Activated T-helper 17 cell treated with anti-CD3 and anti-CD28 coated beads, Interleukin-2, amount 50 U/mL, for 72 hours (primary cell): ENCODE results near the gene SPON1. TPM values are rescaled to one million over a fixed set of nuclear protein-coding genes. Genes with fewer than 3 reads are reported as not detected.
A peak's percentile ranks its signal among the peaks of the same experiment; 100 is the strongest.
"Not testable (repeated sequence)": the region's sequence is repeated elsewhere in the genome, so short reads cannot be mapped to it uniquely, and the experiment has no call there.

Experiments used
- ATAC-seq: fragments of 150-1000 bp; cut with Tn5 transposase; replicated peaks from 2 replicates; pipeline ENCODE4 v1.10.0; 2021; ENCODE audit warnings: mild to moderate bottlenecking, moderate library complexity
- H3K27ac Mint-ChIP-seq: one replicate; pipeline ENCODE4 v1.8.0; 2022; ENCODE audit warnings: mixed read lengths
- H3K27me3 Mint-ChIP-seq: one replicate; pipeline ENCODE4 v1.8.0; 2022; ENCODE audit warnings: mixed read lengths
- H3K36me3 Mint-ChIP-seq: one replicate; pipeline ENCODE4 v1.8.0; 2022; ENCODE audit warnings: low read depth, mild to moderate bottlenecking, mixed read lengths
- H3K4me1 Mint-ChIP-seq: one replicate; pipeline ENCODE4 v1.8.0; 2022; ENCODE audit warnings: mixed read lengths
- H3K4me3 Mint-ChIP-seq: one replicate; pipeline ENCODE4 v1.8.0; 2022; ENCODE audit warnings: mild to moderate bottlenecking, mixed read lengths
- H3K9me3 Mint-ChIP-seq: one replicate; pipeline ENCODE4 v1.8.0; 2022; ENCODE audit warnings: mixed read lengths
- total RNA-seq, 2 donors: library from RNA; stranded (reverse); gene quantifications; one replicate each; pipeline ENCODE4 v1.2.3, GENCODE V29; 2022

The SPON1 gene
- total RNA-seq, 2 donors from 2014 or later, result 0.06 to 0.90 TPM

GRCh38 chr11:14137284-14137683 is 174.8 kb downstream of the SPON1 start:
- H3K4me3 Mint-ChIP-seq, result no peak overlapping the region
- H3K27me3 Mint-ChIP-seq, result no peaks in the 10 kb centered on the region
- no peaks in the 10 kb centered on the region for H3K36me3 Mint-ChIP-seq
- no peaks in the 10 kb centered on the region for H3K9me3 Mint-ChIP-seq
- ATAC-seq, result no peak
- H3K27ac Mint-ChIP-seq, result no peak overlapping the region
- H3K4me1 Mint-ChIP-seq, result no peaks in the 10 kb centered on the region

- H3K4me3 Mint-ChIP-seq, result no peak overlapping the region
- no peak overlapping the region for H3K27ac Mint-ChIP-seq
- H3K9me3 Mint-ChIP-seq, result no peaks in the 10 kb centered on the region
- ATAC-seq, result no peak
- H3K27me3 Mint-ChIP-seq, result no peaks in the 10 kb centered on the region
- H3K4me1 Mint-ChIP-seq, result no peaks in the 10 kb centered on the region
- H3K36me3 Mint-ChIP-seq, result no peaks in the 10 kb centered on the region
Observed at GRCh38 chr11:14140991-14141390, 178.5 kb downstream of the SPON1 start.

- no peak overlapping the region for H3K27ac Mint-ChIP-seq
- no peak overlapping the region for H3K4me3 Mint-ChIP-seq
- H3K27me3 Mint-ChIP-seq, result no peaks in the 10 kb centered on the region
- H3K36me3 Mint-ChIP-seq, result no peaks in the 10 kb centered on the region
- no peaks in the 10 kb centered on the region for H3K4me1 Mint-ChIP-seq
- H3K9me3 Mint-ChIP-seq, result no peaks in the 10 kb centered on the region
- ATAC-seq, result no peak
Observed at GRCh38 chr11:14141676-14142075, 179.2 kb downstream of the SPON1 start.

GRCh38 chr11:14144934-14145333 is 182.4 kb downstream of the SPON1 start:
- H3K4me3 Mint-ChIP-seq, result no peak overlapping the region
- ATAC-seq, result peak; percentile 94

GRCh38 chr11:14148653-14149273 is 186.2 kb downstream of the SPON1 start:
- H3K9me3 Mint-ChIP-seq, result peaks cover 4% of the 10 kb centered on the region
- H3K4me3 Mint-ChIP-seq, result no peak overlapping the region
- H3K4me1 Mint-ChIP-seq, result no peaks in the 10 kb centered on the region
- no peaks in the 10 kb centered on the region for H3K27me3 Mint-ChIP-seq
- H3K36me3 Mint-ChIP-seq, result no peaks in the 10 kb centered on the region
- peak; percentile 47 for ATAC-seq
- no peak overlapping the region for H3K27ac Mint-ChIP-seq

More at GRCh38 chr11:14144934-14145333, 182.4 kb downstream of the SPON1 start:
- no peaks in the 10 kb centered on the region for H3K4me1 Mint-ChIP-seq
- H3K36me3 Mint-ChIP-seq, result no peaks in the 10 kb centered on the region
- H3K9me3 Mint-ChIP-seq, result no peaks in the 10 kb centered on the region
- no peaks in the 10 kb centered on the region for H3K27me3 Mint-ChIP-seq
- H3K27ac Mint-ChIP-seq, result no peak overlapping the region

GRCh38 chr11:14149683-14150082 is 187.2 kb downstream of the SPON1 start:
- peaks cover 4% of the 10 kb centered on the region for H3K9me3 Mint-ChIP-seq
- no peaks in the 10 kb centered on the region for H3K4me1 Mint-ChIP-seq
- no peak overlapping the region for H3K27ac Mint-ChIP-seq
- no peak for ATAC-seq
- no peaks in the 10 kb centered on the region for H3K36me3 Mint-ChIP-seq
- no peaks in the 10 kb centered on the region for H3K27me3 Mint-ChIP-seq
- H3K4me3 Mint-ChIP-seq, result no peak overlapping the region

GRCh38 chr11:14150878-14151277 is 188.4 kb downstream of the SPON1 start:
- no peak overlapping the region for H3K27ac Mint-ChIP-seq
- no peaks in the 10 kb centered on the region for H3K36me3 Mint-ChIP-seq
- H3K4me1 Mint-ChIP-seq, result no peaks in the 10 kb centered on the region
- H3K9me3 Mint-ChIP-seq, result peaks cover 10% of the 10 kb centered on the region
- no peak overlapping the region for H3K4me3 Mint-ChIP-seq
- H3K27me3 Mint-ChIP-seq, result no peaks in the 10 kb centered on the region
- ATAC-seq, result no peak

GRCh38 chr11:14154103-14154502 is 191.6 kb downstream of the SPON1 start:
- not testable (repeated sequence) for H3K4me1 Mint-ChIP-seq, H3K27ac Mint-ChIP-seq, H3K27me3 Mint-ChIP-seq, H3K4me3 Mint-ChIP-seq, H3K36me3 Mint-ChIP-seq, ATAC-seq
- H3K9me3 Mint-ChIP-seq, result peaks cover 20% of the 10 kb centered on the region

- Mint-ChIP-seq H3K27me3 (no peaks in the 10 kb centered on the region), H3K4me3 (no peak overlapping the region), H3K27ac (no peak overlapping the region), H3K4me1 (no peaks in the 10 kb centered on the region), H3K36me3 (no peaks in the 10 kb centered on the region), H3K9me3 (peaks cover 17% of the 10 kb centered on the region)
- ATAC-seq, result no peak
Observed at GRCh38 chr11:14158393-14158792, 195.9 kb downstream of the SPON1 start.

- ATAC-seq, result no peak
- Mint-ChIP-seq H3K27ac (no peak overlapping the region), H3K27me3 (no peaks in the 10 kb centered on the region), H3K36me3 (no peaks in the 10 kb centered on the region), H3K4me3 (no peak overlapping the region), H3K9me3 (peaks cover 15% of the 10 kb centered on the region), H3K4me1 (peaks cover 4% of the 10 kb centered on the region)
Observed at GRCh38 chr11:14163576-14163975, 201.1 kb downstream of the SPON1 start.

GRCh38 chr11:14173679-14174078 is 211.2 kb downstream of the SPON1 start:
- ATAC-seq, H3K36me3 Mint-ChIP-seq, H3K4me3 Mint-ChIP-seq, H3K9me3 Mint-ChIP-seq, H3K27me3 Mint-ChIP-seq, H3K4me1 Mint-ChIP-seq, H3K27ac Mint-ChIP-seq: not testable (repeated sequence)

- Mint-ChIP-seq H3K27me3 (no peaks in the 10 kb centered on the region), H3K9me3 (no peaks in the 10 kb centered on the region), H3K27ac (no peak overlapping the region), H3K36me3 (no peaks in the 10 kb centered on the region), H3K4me3 (no peak overlapping the region), H3K4me1 (no peaks in the 10 kb centered on the region)
- no peak for ATAC-seq
Observed at GRCh38 chr11:14179116-14179820, 216.7 kb downstream of the SPON1 start.

- Mint-ChIP-seq H3K27me3 (no peaks in the 10 kb centered on the region), H3K4me3 (no peak overlapping the region), H3K4me1 (no peaks in the 10 kb centered on the region), H3K27ac (no peak overlapping the region), H3K36me3 (no peaks in the 10 kb centered on the region), H3K9me3 (no peaks in the 10 kb centered on the region)
- ATAC-seq, result no peak
Observed at GRCh38 chr11:14181121-14181520, 218.6 kb downstream of the SPON1 start.

- H3K4me1 Mint-ChIP-seq, result no peaks in the 10 kb centered on the region
- no peaks in the 10 kb centered on the region for H3K27me3 Mint-ChIP-seq
- no peak overlapping the region for H3K4me3 Mint-ChIP-seq
- H3K27ac Mint-ChIP-seq, result no peak overlapping the region
- no peak for ATAC-seq
- H3K36me3 Mint-ChIP-seq, result no peaks in the 10 kb centered on the region
- H3K9me3 Mint-ChIP-seq, result no peaks in the 10 kb centered on the region
Observed at GRCh38 chr11:14182833-14183364, 220.4 kb downstream of the SPON1 start.
